A673 (cell line): ENCODE measurements around the gene MDM2.

ENCODE experiments used
- EZH2 ChIP-seq: fragments of 200-600 bp; sonication (generic); IDR thresholded peaks from 2 replicates; pipeline ENCODE4 v1.6.1; 2017; ENCODE audit warnings: borderline replicate concordance, low read depth, mild to moderate bottlenecking, mixed read lengths, antibody characterized with exemption, low read length; ENCODE audit not compliant: poor library complexity, severe bottlenecking
- TF ChIP-seq, protein P1 (sequence below): fragments of 300-800, 200-600 bp; sonication (generic); conservative IDR thresholded peaks from 2 replicates; pipeline ENCODE4 v1.5.1; 2017; ENCODE audit warnings: low read depth, mild to moderate bottlenecking, antibody characterized with exemption, low read length, moderate library complexity, mixed read lengths

DNA sequence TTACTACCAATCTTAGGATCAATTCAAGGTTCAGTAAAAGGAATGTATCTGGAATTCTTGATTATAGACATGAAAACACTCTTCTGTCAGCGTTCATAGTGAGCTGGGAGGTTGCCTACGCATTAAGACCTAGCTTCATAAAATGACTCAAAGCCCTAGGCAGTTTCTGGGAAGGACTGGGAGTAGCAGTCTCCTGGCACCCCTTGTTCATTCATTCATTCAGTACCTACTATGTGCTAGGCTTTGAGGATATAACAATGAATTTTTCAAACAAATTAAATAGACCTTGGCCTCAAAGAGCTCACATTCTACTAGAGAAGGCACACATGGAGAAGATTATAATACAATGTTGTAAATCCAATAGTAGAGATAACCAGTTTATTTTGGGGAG is 46.1 kb downstream of the MDM2 start:
- TF ChIP-seq, protein P1, sequence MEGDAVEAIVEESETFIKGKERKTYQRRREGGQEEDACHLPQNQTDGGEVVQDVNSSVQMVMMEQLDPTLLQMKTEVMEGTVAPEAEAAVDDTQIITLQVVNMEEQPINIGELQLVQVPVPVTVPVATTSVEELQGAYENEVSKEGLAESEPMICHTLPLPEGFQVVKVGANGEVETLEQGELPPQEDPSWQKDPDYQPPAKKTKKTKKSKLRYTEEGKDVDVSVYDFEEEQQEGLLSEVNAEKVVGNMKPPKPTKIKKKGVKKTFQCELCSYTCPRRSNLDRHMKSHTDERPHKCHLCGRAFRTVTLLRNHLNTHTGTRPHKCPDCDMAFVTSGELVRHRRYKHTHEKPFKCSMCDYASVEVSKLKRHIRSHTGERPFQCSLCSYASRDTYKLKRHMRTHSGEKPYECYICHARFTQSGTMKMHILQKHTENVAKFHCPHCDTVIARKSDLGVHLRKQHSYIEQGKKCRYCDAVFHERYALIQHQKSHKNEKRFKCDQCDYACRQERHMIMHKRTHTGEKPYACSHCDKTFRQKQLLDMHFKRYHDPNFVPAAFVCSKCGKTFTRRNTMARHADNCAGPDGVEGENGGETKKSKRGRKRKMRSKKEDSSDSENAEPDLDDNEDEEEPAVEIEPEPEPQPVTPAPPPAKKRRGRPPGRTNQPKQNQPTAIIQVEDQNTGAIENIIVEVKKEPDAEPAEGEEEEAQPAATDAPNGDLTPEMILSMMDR = no peak
- no peak for TF ChIP-seq EZH2
